Purkinje cell (primary cell): ENCODE results near the gene KRTAP3-1. TPM values are rescaled to one million over a fixed set of nuclear protein-coding genes. Genes with fewer than 3 reads are reported as not detected.

Experiments
- polyA plus RNA-seq: library from polyadenylated mRNA; unstranded; fragments of >200 nt; fragmentation: Nextera tagmentation; gene quantifications from 2 replicates; pipeline ENCODE4 v1.2.1, GENCODE V29; 2014

KRTAP3-1 gene
- not detected in 2 replicates for polyA plus RNA-seq

GRCh38 chr17:41008811-41009210 lies at the start of gene KRTAP3-1:
TSS of gene KRTAP3-1 (minus strand) at chr17:41009128. CDS start at chr17:41009074, 54 bp downstream.

DNA sequence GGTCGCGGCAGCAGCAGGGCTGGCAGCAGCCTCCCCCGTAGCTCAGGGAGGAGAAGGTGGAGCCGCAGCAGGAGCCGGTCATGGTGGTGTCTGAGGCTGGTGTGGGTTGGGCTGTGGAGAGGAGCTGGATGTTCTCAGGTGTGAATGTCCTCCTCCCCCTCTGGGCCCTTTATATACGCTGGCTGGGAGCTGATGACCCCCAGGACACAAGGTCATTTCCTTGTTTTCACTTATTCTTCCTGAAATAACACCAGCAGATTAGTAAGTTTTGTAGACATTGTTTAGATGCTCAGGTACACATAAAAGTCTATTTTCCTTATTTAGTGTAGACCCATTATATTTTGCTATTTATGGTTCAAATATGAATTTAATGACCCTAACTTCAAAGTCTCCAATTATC lies 46.2 kb upstream of the KRTAP3-1 start, which contains the start of gene KRTAP2-2:
Gene KRTAP2-2 (minus strand): TSS at position 101 of the 400 bp plus-strand sequence. CDS start 19 bp downstream, at position 82.

DNA sequence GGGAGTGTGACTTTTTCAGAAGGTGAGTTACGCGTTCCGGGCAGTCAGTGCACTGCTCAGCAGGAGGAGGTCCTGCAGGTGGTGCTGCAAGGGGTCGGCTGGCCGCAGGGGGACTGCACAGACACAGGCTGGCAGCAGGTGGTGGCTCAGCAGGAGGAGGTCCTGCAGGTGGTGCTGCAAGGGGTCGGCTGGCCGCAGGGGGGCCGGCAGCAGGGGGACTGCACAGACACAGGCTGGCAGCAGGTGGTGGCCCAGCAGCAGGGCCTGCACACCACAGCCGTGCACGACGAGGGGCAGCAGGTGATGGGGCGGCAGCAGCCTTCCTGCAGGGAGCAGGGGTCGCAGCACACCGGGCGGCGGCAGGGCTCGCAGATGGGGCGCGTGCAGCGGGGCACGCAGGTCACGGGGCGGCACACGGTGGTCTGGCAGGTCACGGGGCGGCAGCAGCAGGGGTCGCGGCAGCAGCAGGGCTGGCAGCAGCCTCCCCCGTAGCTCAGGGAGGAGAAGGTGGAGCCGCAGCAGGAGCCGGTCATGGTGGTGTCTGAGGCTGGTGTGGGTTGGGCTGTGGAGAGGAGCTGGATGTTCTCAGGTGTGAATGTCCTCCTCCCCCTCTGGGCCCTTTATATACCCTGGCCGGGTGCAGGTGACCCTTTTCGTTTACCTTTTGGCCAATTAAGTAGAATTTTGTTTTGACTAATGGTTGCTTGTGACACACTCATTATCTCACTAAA lies 38.0 kb upstream of the KRTAP3-1 start, which contains the start of gene KRTAP2-1:
Gene KRTAP2-1 (minus strand): TSS at position 582 of the 731 bp plus-strand sequence. CDS start 49 bp downstream, at position 533.

DNA sequence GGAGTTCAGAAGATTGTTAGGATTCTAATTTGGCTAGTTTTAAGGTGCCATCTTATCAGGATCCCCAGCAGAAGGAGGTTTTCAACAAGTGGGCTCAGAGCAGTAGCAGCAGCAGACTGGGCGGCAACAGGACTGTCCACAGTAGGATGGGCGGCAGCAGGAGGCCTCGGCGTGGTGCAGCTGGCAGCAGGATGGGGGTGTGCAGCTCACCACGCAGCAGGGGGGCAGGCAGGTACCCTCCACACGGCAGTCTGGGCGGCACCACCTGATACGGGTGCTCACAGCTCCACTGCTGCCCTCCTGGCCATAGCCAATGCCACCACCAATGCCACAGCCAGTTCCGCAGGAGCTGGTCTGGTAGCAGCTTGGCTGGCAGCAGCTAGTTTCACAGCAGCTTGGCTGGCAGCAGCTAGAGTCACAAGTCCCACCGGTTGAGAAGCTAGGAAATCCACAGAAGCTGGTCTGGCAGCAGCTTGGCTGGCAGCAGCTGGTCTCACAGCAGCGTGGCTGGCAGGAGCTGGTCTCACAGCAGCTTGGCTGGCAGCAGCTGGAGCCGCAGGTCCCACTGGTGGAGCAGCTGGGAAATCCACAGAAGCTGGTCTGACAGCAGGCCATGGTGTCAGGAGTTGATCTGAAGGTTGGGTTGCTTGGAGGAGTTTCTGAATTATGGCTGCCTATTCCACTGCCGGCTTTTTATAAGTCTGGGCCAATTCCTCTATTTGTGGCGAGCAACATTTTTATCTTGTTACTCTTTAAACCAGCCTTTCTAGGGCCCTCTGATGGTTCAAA lies 32.0 kb upstream of the KRTAP3-1 start, which contains the start of gene KRTAP1-1:
Gene KRTAP1-1 (minus strand): TSS at position 668 of the 789 bp plus-strand sequence. CDS start 53 bp downstream, at position 615.

DNA sequence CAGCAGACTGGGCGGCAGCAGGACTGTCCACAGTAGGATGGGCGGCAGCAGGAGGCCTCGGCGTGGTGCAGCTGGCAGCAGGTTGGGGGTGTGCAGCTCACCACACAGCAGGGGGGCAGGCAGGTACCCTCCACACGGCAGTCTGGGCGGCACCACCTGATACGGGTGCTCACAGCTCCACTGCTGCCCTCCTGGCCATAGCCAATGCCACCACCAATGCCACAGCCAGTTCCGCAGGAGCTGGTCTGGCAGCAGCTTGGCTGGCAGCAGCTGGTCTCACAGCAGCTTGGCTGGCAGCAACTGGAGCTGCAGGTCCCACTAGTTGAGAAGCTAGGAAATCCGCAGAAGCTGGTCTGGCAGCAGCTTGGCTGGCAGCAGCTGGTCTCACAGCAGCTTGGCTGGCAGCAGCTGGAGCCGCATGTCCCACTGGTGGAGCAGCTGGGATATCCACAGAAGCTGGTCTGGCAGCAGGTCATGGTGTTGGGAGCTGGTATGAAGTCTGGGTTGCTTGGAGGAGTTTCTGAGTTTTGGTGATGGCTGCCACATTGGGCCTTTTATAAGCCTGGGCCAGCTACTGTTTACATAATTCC lies 25.5 kb upstream of the KRTAP3-1 start, which contains the start of gene KRTAP1-3:
Gene KRTAP1-3 (minus strand): TSS at position 529 of the 590 bp plus-strand sequence. CDS start 53 bp downstream, at position 476.

GRCh38 chr17:41029633-41030245 lies 20.8 kb upstream of the KRTAP3-1 start, which contains the start of gene KRTAP1-4:
TSS of gene KRTAP1-4 (minus strand) at chr17:41030195. CDS start at chr17:41030078, 117 bp downstream.

DNA sequence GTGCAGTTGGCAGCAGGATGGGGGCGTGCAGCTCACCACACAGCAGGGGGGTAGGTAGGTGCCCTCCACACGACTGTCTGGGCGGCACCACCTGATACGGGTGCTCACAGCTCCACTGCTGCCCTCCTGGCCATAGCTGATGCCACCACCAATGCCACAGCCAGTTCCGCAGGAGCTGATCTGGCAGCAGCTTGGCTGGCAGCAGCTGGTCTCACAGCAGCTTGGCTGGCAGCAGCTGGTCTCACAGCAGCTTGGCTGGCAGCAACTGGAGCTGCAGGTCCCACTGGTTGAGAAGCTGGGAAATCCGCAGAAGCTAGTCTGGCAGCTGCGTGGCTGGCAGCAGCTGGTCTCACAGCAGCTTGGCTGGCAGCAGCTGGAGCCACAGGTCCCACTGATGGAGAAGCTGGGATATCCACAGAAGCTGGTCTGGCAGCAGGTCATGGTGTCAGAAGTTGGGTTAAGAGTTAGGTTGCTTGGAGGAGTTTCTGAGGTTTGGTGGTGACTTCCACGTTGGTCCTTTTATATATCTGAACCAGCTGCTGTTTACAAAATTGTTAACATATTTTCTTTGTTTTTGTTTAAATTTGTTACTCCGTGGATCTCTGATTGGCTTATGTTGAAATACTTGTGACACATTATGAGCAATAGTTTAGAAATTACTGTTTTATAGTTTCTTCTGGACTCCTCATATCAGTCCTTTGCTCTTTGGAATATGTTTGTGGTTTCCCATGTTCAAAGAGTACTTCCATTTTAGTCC lies 18.0 kb upstream of the KRTAP3-1 start, which contains the start of gene KRTAP1-5:
Gene KRTAP1-5 (minus strand): TSS at position 494 of the 757 bp plus-strand sequence. CDS start 53 bp downstream, at position 441.

DNA sequence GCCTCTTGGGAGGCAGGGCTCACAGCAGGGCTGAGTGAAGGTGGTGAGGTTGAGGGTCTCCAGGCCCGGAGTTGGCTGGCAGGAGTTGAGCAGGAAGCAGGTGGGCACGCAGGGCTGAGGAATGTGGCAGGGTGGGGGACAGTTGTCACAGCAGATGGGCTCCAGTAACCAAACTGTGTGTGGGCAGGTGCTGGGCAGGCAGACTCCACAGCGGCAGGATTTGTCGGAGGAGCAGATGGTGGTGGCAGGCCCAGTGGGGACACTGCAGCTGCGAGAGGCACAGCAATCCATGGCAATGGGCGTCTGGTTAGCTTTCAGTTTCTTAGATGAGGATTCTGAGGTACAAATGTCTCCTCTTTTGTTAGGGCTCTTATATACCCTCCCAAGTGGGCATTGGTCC lies 9.4 kb downstream of the KRTAP3-1 start, which contains the start of gene KRTAP3-2:
Gene KRTAP3-2 (minus strand): TSS at position 344 of the 400 bp plus-strand sequence. CDS start 53 bp downstream, at position 291.

GRCh38 chr17:40993839-40994238 lies 15.1 kb downstream of the KRTAP3-1 start, which contains the start of gene KRTAP3-3:
TSS of gene KRTAP3-3 (minus strand) at chr17:40994164. CDS start at chr17:40994097, 67 bp downstream.

GRCh38 chr17:40984226-40984625 lies 24.7 kb downstream of the KRTAP3-1 start, which contains the start of gene KRT40:
TSS of gene KRT40 (minus strand) at chr17:40984326. CDS start at chr17:40984273, 53 bp downstream.

GRCh38 chr17:40966848-40967247 lies 42.1 kb downstream of the KRTAP3-1 start, which contains the start of gene KRT39:
TSS of gene KRT39 (minus strand) at chr17:40966948. CDS start at chr17:40966856, 92 bp downstream.

Other genes with a start within 250 kb of the KRTAP3-1 start
- not detected in 2 replicates for gene KRT26, start 236.9 kb downstream of the KRTAP3-1 start, polyA plus RNA-seq
- not detected in 2 replicates for gene KRT27, start 226.6 kb downstream of the KRTAP3-1 start, polyA plus RNA-seq
- not detected in 2 replicates for gene KRT28, start 209.2 kb downstream of the KRTAP3-1 start, polyA plus RNA-seq
- 45.5 and 59.0 TPM in 2 replicates for gene KRT10, start 186.5 kb downstream of the KRTAP3-1 start, polyA plus RNA-seq
- not detected in 2 replicates for gene KRT12, start 141.9 kb downstream of the KRTAP3-1 start, polyA plus RNA-seq
- not detected in 2 replicates for gene KRT20, start 123.9 kb downstream of the KRTAP3-1 start, polyA plus RNA-seq
- 0.60 TPM in 1 of 2 replicates, not detected in the other for gene KRT23, start 71.5 kb downstream of the KRTAP3-1 start, polyA plus RNA-seq
- gene KRT39, start 42.2 kb downstream of the KRTAP3-1 start, polyA plus RNA-seq, result not detected in 2 replicates
- not detected in 2 replicates for gene KRT40, start 24.8 kb downstream of the KRTAP3-1 start, polyA plus RNA-seq
- not detected in 2 replicates for gene KRTAP3-3, start 15.0 kb downstream of the KRTAP3-1 start, polyA plus RNA-seq
- not detected in 2 replicates for gene KRTAP3-2, start 9.2 kb downstream of the KRTAP3-1 start, polyA plus RNA-seq
- not detected in 2 replicates for gene KRTAP1-5, start 18.1 kb upstream of the KRTAP3-1 start, polyA plus RNA-seq
- not detected in 2 replicates for gene KRTAP1-4, start 21.1 kb upstream of the KRTAP3-1 start, polyA plus RNA-seq
- not detected in 2 replicates for gene KRTAP1-3, start 25.7 kb upstream of the KRTAP3-1 start, polyA plus RNA-seq
- gene KRTAP1-1, start 32.3 kb upstream of the KRTAP3-1 start, polyA plus RNA-seq, result 0.28 TPM in 1 of 2 replicates, not detected in the other
- gene KRTAP2-1, start 38.2 kb upstream of the KRTAP3-1 start, polyA plus RNA-seq, result not detected in 2 replicates
- not detected in 2 replicates for gene KRTAP2-2, start 46.1 kb upstream of the KRTAP3-1 start, polyA plus RNA-seq
- not detected in 2 replicates for gene KRTAP2-3, start 51.0 kb upstream of the KRTAP3-1 start, polyA plus RNA-seq
- not detected in 2 replicates for gene KRTAP2-4, start 56.8 kb upstream of the KRTAP3-1 start, polyA plus RNA-seq
- not detected in 2 replicates for gene KRTAP4-7, start 75.0 kb upstream of the KRTAP3-1 start, polyA plus RNA-seq
- gene KRTAP4-8, start 89.0 kb upstream of the KRTAP3-1 start, polyA plus RNA-seq, result not detected in 2 replicates
- not detected in 2 replicates for gene KRTAP4-16, start 93.1 kb upstream of the KRTAP3-1 start, polyA plus RNA-seq
- gene KRTAP4-9, start 96.3 kb upstream of the KRTAP3-1 start, polyA plus RNA-seq, result not detected in 2 replicates
- gene KRTAP4-11, start 109.2 kb upstream of the KRTAP3-1 start, polyA plus RNA-seq, result not detected in 2 replicates
- gene KRTAP4-12, start 115.1 kb upstream of the KRTAP3-1 start, polyA plus RNA-seq, result not detected in 2 replicates
- gene KRTAP4-6, start 131.4 kb upstream of the KRTAP3-1 start, polyA plus RNA-seq, result not detected in 2 replicates
- not detected in 2 replicates for gene KRTAP4-5, start 140.7 kb upstream of the KRTAP3-1 start, polyA plus RNA-seq
- gene KRTAP4-4, start 151.6 kb upstream of the KRTAP3-1 start, polyA plus RNA-seq, result not detected in 2 replicates
- gene KRTAP4-3, start 159.1 kb upstream of the KRTAP3-1 start, polyA plus RNA-seq, result not detected in 2 replicates
- gene KRTAP4-2, start 169.1 kb upstream of the KRTAP3-1 start, polyA plus RNA-seq, result not detected in 2 replicates
- not detected in 2 replicates for gene KRTAP4-1, start 175.8 kb upstream of the KRTAP3-1 start, polyA plus RNA-seq
- not detected in 2 replicates for gene KRTAP9-1, start 180.8 kb upstream of the KRTAP3-1 start, polyA plus RNA-seq
- not detected in 2 replicates for gene KRTAP9-2, start 217.5 kb upstream of the KRTAP3-1 start, polyA plus RNA-seq
- not detected in 2 replicates for gene KRTAP9-3, start 223.3 kb upstream of the KRTAP3-1 start, polyA plus RNA-seq
- gene KRTAP9-8, start 228.9 kb upstream of the KRTAP3-1 start, polyA plus RNA-seq, result not detected in 2 replicates
- gene KRTAP9-4, start 240.6 kb upstream of the KRTAP3-1 start, polyA plus RNA-seq, result not detected in 2 replicates
- gene KRTAP9-9, start 246.3 kb upstream of the KRTAP3-1 start, polyA plus RNA-seq, result not detected in 2 replicates